OCI-LY3 (cell line): ENCODE data around the gene CAMTA1.

ENCODE experiments used
- EZH2phosphoT487 ChIP-seq: fragments of 200-600 bp; shearing (Covaris generic); IDR thresholded peaks from 2 replicates; pipeline ENCODE4 v1.6.1; 2018; ENCODE audit warnings: antibody characterized with exemption, mixed run types, low read depth
- TF ChIP-seq, protein P1 (sequence below): fragments of 200-600, 300-600 bp; sonication (generic); IDR thresholded peaks from 2 replicates; pipeline ENCODE4 v1.5.1; 2014; ENCODE audit warnings: antibody characterized with exemption, low read length, low read depth

GRCh38 chr1:7234471-7234755 lies 449.2 kb downstream of the CAMTA1 start:
- TF ChIP-seq, protein P1, sequence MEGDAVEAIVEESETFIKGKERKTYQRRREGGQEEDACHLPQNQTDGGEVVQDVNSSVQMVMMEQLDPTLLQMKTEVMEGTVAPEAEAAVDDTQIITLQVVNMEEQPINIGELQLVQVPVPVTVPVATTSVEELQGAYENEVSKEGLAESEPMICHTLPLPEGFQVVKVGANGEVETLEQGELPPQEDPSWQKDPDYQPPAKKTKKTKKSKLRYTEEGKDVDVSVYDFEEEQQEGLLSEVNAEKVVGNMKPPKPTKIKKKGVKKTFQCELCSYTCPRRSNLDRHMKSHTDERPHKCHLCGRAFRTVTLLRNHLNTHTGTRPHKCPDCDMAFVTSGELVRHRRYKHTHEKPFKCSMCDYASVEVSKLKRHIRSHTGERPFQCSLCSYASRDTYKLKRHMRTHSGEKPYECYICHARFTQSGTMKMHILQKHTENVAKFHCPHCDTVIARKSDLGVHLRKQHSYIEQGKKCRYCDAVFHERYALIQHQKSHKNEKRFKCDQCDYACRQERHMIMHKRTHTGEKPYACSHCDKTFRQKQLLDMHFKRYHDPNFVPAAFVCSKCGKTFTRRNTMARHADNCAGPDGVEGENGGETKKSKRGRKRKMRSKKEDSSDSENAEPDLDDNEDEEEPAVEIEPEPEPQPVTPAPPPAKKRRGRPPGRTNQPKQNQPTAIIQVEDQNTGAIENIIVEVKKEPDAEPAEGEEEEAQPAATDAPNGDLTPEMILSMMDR = no peak
- no peak for TF ChIP-seq EZH2phosphoT487
